GM18858 (cell line): ENCODE results near the gene ALKBH2.
A peak's percentile ranks its signal among the peaks of the same experiment; 100 is the strongest.

ENCODE experiments used
- ATAC-seq: cut with Tn5 transposase; IDR thresholded peaks from one replicate; pipeline ENCODE4 v1.9.1; 2021; ENCODE audit not compliant: unreplicated experiment

The ALKBH2 gene

DNA sequence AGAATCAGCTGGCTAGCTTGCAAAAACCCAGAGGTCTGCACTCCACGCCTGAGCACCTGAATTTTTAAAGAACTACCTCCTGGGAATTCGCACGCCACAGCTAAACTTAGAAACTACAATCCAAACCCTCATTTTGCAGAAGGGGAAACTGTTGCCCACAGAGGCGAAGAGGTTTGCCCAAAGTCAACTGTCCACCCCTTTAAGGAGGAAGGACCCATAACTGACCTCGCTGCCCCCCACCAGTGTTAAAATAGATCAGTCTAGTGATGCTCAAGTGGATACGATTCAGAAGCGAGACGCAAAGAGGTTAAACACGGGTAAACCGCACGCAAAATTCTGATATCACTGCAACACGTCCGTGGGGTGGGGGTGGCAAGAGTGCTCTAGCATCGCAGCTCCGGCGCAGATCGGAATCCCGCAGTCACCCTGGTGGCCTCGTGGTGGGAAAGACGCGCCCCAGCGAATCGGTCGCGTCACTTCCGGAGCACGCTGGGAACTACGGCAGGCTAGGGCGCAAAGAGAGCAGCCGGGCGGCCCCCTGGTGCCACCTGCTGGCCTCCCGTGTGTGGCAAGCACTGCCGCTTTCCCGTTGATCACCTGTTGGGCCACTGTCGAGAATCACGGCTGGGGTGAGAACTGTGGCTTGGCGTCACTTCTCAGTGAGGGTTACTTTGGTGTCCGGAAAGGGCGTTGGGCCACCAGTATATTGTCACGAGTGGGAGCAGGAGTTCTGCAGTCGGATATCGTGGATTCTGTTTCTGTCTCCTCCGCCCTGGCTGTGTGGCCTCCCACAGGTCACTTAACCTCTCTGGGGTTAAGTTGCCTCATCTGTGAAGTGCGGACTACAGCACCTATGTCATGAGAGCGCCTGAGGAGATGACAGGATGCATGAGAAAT is at the start of gene ALKBH2:
Gene ALKBH2 (minus strand): TSS at position 451 of the 897 bp plus-strand sequence. CDS start 686 bp downstream, outside the sequence.
- peak; percentile 76 for ATAC-seq

DNA sequence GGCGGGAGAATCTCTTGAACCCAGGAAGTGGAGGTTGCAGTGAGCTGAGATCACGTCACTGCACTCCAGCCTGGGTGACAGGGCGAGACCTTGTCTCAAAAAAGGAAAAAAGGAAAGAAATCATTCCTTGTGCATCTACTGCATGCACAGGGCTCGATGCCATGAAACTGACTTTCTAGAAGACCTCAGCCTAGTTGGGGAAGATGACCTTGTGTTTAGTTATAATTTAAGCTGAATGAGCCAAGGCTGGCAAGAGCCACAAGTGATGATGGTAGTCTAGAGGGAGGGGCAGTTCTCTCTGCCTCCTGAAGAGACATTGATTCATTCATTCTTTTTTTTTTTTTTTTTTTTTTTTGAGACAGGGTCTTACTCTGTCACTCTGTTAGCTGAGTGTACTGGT is 47.3 kb upstream of the ALKBH2 start:
- ATAC-seq, result no peak

DNA sequence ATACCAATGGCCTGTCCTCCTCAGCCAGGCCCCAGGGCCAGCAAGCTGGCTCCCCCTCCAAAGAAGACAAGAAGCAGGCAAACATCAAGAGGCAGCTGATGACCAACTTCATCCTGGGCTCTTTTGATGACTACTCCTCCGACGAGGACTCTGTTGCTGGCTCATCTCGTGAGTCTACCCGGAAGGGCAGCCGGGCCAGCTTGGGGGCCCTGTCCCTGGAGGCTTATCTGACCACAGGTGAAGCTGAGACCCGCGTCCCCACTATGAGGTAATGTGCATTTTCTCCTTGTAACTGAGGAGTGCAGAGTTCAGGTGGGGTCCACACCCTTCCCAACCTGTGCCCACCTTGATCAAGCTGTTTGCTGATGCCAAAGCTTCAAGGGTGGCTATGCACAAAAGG is 46.5 kb upstream of the ALKBH2 start:
- ATAC-seq, result no peak

DNA sequence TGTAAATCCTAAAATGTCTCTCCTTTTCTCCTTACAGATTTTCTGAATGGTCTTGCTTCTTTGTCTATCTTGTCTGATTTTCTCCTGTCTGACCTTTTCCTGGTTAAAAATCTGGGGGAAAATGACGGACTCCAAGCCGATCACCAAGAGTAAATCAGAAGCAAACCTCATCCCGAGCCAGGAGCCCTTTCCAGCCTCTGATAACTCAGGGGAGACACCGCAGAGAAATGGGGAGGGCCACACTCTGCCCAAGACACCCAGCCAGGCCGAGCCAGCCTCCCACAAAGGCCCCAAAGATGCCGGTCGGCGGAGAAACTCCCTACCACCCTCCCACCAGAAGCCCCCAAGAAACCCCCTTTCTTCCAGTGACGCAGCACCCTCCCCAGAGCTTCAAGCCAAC is 46.1 kb upstream of the ALKBH2 start:
- ATAC-seq, result no peak

DNA sequence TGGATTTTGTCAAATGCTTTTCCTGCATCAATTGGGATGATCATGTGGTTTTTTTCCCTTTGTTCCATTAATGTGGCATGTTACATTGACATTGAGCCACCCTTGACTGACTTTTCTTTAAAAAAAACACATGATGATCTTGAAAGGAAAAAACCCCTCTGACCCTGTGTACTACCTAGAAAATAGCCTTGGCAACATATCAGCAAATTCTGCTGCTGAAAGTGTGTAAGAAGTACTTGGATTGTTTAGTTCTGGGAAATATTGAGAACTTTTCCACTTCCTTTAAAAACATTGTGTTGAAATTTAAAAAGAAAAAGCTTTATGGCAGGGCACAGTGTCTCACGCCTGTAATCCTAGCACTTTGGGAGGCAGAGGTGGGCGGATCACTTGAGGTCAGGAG is 43.8 kb upstream of the ALKBH2 start:
- no peak for ATAC-seq

DNA sequence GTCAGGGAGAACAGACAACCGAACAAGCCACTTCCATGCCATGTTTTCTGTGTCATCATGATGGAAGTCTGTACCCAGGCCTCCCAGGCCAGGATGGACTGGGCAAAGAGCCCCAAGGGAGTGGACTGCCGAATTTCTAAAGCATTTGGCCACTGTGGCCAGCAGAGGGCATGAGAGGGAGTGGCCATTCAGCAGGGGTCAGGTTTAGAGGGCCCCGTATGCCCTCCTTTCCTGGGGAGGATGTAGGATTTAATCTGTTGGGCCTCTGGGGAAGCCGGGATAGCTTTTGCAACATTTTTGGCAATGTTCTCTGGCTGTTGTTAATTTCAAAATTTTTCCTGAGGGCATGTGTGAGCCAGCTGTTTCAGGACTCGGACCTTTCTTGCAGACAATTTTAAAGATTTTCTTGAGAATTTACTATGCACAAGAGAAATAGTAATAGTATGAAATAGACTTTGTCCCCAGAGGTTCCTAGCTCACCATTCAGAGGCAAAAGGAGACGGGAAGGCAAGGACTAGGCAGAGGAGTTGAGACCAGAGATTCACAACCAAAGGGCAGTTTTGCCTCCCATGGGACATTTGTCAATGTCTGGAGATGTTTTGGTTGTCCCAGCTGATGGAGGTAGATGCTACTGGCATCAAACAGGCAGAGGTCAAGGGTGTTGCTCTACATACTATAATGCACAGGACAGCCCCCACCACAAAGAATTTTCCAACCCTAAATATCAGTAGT is 41.1 kb upstream of the ALKBH2 start:
- no peak for ATAC-seq

DNA sequence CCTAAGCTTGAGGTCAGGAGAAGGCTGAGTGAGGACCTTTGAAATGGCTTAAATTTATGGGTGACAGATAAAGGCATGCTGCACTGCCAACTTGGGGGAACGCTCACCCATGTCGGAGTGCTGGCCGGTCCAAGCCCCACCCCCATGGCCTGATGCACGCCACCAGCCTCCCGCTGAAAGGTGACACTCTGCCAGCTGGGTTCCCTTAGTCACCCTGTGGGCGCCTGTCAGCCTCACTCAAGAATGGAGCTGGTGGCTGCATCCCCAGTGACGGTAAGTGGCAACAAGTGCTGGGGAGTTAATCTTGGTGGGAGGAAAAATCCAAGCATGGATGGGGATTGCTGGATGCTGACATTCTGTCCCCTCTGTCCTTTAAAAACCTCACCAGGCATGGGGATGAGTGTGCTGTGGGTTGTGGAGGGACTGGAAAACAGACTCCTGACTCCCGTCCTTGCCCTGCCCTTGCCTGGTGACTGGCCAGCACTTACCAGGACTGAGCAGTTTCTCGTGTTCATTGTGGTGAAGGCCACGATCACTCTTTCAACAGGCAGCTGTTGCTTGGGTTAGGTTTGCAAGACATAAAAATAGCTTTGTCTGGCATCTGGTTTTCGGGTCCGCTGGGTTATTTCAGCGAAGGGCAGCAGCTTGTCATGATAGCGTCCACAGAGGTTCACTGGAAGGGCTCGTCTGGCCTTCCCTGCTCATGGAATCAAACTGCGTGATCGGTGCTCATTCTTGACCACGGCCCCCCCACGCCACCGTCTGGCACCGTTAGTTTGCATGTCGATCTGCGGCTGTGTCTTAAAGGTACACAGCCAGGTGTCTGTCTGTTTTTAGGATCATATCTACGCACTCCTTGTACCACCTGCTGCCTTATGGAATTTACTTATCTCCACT is 38.1 kb upstream of the ALKBH2 start:
- ATAC-seq, result no peak

DNA sequence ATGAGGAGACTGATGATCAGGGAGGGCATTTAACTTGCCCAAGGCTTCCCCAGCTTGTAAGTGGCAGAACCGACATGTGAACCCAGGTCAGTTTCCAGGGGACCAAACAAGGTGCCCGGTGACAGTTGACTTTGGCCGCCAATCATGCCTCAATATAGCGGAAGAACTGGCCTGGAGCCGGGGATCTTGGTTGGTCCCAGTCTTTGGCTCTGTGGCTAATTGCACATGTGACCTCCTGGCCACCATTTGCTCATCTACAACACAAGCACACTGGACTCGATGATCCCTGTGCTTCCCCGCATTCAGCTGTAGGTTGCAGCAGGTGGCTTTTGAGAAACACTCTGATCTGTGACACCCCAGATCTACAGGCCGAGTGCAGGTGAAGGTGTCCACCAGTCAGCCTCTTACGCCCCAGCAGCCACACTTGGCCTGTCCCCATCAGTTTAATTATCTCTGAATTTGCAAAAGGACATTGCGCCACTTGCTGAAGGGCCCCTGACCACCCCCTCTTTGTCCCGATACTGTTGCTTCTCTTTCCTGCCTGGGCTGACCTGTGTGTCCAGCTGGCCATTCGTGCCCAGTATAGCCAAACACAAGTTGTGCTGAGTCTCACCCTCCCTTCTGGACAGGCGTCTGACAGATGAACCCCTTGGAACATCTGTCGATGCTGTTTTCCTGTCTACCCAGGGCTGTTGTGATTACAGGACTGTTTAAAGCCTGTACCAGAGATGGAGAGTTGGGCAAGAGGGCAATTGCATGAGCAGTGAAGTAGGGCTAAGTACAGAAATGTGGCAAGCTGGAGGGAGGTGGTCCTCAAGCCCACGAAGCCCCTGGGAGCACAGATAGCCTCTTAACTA is 37.3 kb upstream of the ALKBH2 start:
- no peak for ATAC-seq

DNA sequence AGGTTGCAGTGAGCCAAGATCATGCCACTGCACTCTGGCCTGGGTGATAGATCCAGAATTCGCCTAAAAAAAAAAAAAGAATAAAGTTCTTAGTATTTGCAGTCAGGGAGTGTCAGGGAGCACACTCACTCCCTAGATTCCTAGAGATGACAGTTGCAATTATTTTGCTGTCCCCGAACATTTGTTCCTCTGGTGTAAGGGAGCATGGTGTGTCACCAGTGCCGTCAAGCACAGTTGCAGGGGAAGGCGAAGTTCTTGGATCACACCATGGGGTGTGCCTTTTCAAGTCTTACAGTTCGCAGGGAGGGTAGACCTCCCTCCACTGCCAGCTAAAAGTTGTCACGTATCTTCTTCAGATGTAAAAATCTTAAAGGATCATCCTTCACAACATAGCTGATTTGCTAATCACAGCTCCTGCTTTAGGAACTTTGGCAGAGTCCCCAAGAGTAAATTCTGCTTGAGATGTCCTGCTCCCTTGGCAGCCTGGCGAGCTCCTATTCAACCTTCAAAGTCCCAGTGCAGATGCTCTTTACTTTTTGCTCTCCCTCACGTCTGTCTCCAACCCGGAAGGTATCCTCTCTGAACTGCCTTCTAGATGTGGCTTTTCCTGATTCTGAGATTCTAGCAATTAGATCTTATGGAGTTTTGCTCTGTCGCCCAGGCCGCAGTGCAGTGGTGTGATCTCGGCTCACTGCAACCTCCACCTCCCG is 34.4 kb upstream of the ALKBH2 start:
- no peak for ATAC-seq

DNA sequence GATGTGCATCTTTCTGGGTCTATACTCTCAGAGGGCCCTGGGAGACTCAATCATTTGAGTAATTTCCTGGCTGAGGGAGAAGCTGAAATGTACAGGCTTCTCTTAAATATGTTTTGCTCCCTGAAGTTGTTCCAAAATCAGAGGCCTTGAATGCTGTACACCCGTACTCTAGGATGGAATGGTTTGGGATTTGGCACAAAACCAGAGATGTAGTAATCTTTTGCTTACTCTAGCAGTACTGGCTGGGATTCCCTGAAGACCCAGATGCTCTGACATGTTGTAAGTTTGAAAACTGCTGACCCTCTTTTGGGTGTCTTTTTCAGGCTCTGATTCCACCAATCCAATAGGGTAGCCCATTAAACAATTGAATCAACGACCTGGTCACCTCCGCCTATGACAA is 33.5 kb upstream of the ALKBH2 start:
- no peak for ATAC-seq

DNA sequence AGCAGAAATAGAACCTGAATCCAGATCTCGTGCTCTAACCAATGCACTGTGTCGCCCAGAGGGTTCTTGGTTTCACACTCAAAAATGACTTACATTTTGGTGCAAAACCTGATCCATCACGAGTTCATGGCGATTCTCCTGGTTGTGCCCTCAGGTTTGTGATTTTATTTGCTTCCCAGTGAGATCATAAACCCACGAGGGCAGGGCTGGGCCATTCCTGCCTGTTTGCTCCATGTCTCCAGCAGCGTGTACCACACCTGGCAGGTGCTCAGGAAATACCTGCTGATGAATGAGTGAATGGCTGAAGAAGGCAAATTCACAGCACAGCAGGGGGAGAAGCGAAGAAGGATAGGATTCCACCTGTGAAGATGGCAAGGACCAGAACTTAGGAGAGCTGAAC is 32.5 kb upstream of the ALKBH2 start:
- no peak for ATAC-seq

DNA sequence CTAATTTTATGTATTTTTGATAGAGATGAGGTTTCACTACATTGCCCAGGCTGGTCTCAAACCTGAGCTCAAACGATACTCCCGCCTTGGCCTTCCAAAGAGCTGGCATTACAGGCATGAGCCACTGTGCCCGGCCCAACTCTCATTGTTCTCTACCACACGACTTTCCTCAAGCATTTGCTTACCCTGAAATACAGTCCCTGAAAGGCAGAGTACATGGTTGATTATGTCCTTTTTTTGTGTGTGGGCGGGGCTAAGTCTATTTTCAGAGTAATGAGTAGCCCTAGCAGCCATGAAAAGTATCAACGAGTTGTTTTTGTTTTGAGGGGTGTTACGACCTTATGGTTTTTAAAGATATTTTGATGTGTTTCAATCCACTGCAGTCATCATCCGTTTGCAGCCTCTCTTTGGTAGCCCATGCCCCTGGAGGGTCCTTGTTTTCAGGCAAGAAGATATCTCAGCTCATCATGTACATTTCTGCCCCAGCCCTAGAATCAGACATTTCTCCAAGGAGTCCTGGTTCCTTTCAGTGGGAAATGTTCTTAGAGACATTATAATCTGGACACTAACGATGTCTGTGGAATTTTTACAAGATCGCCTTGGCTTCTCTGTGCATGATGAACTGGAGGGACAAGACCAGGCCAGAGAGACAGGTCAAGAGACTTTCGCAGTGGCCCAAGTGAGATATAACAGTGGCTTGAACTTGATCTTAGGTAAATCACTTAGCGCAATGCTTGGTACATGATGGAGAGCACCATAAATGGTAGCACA is 31.8 kb upstream of the ALKBH2 start:
- ATAC-seq, result no peak

DNA sequence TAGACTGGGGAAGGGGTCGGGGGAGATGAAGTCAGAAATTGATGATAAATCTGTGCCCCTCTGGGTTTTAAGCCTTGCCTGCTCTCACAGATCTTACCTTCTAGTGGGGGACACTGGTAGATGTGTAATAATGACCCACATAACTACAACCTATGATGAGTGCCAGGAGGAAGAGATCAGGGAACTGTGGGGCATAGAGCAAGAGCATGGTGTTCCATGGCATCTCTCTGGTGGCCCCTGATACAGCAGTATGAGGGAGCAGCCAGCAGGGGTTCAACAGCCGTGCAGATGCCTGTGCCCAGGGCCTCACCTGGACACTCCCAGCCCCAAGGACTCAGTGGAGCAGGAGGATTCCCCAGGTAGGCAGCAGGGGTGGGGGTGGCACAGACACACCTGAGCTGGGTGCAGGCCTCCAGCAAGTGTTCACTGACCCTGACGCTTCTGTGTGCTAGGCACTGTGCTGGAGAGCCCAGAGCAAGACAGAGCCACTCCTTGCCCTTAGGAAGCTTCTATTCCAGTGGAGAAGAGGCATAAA is 28.1 kb upstream of the ALKBH2 start:
- no peak for ATAC-seq

DNA sequence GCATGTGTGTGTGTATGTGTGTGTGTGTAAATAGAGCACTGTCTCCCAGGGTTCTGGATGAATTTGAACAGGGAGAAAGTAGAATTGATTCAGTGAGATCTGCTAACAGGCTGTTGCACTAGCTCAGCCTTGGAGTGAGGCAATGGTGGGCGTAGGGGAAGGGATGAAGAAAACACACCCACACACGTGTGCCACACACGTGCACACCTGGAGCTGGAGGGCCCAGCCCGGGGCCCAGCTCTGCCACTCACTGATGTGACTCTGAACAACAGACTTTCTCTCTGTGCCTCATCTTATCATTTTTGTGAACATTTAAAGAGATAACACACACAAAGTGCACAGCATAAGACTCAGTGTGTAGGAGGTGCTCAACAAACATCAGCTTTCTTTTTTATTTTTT is 27.3 kb upstream of the ALKBH2 start:
- ATAC-seq, result no peak

DNA sequence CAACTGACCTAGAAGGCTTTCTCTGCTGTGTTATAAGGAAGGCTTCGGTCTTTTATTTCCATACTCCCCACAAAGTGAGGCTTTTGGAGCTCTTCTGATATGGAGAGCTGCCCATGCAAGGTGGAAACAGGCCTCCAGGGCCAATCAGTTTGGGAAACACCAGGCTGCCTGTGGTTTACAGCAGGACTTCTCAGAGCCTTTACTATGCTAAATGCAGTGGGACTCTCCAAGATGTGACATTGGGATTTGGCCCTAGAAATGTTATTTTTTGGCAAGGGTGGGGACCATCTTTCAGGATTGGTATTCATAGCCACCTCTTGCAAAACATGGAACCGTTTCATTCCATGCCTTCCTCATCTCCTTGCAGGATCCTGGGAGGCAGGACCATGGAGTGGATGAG is 26.8 kb upstream of the ALKBH2 start:
- ATAC-seq, result no peak

DNA sequence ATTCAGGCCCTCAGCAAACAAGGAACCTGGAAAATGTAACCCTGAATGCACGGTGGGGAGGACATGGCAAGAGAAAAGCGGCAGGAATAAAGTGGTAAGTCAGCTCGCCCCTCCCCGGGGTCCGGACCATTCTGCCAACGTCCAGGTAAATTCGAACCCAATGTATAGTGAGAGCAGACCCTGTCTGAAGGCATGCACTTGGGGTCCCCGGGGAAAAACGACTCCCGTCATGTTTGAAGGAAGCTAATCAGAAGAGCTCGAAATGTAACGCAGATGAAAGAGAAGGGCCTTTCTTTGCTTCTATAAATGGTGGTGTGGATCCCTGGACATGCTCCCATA is 23.3 kb upstream of the ALKBH2 start:
- no peak for ATAC-seq

DNA sequence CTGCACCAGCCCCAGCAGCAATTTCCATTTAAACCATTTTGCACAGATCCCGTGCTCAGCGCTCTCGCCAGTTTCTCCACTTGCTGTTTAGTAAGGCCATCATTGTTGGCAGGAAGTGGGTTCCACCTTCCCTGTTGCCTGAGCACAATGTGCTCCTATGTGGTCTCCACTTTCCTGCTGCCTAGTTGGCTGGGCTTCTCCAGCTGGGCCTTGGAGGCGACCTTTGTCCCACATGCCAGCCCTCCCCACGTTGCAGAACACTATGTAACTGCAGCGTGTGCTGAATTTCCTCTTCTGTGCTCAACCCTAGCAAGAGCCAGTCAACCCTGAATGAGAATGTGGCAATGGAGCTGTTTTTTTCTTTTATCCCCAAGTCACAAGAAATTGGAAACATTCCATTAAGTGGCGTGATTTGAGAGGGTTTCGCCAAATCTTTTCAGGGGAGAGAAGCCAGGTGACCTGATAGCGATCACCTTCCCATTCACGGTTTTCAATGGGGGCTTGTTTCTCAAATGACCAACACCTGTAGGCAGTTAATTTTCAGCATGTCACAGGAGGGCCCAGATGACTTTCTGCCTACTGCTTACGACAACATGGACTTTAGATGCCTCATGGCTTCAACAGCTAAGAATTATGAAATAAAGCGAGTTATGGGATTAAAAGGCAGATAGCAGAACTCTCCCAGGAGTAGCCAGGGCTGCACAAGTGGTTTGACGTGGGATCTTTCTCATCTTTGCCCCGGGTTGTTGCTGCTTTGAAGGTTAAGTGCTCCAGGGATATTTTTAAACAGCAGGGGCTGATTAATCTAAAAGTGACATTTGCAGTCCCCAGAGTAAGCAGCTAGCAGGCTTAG is 22.7 kb upstream of the ALKBH2 start, which contains the start of gene ACACB:
Gene ACACB (plus strand): TSS at position 830 of the 853 bp plus-strand sequence. CDS start 22,819 bp downstream, outside the sequence.
- ATAC-seq, result no peak

DNA sequence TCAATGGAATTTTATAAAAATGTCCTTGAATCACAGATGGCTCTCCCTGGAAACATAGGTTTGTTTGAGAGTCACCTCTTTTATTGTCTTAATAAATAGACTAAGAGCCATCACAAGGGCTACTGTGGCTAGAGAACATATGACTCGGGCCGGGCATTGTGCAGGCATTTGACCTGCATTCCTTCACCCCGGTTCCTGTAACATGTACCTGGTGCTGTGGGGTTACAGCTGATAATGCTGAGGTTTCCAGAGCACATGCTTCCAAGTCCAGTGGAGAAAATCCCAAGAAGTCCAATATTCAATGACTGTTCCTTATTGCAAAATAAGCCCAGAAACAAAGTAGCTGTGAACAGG is 22.1 kb upstream of the ALKBH2 start:
- no peak for ATAC-seq
